ENCODE results near the gene NCOA7.

NCOA7 gene

DNA sequence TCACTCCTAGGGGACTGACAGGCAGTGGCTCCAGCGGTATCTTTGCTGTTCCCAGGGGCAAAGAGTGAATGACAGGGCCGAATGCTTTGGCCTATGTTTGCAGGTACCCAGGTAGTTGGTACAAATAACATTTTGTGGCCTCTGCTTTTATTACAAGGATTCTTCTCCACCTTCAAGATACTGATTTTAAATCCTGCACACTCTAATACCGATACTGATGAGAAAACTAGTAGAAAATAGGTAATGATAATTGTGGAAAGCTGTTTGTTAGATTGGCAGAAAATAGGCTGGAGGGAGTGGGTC lies 166.6 kb downstream of the NCOA7 start:
- Histone ChIP-seq H3K4ac (ENCODE audit: low read length) (no peak overlapping the region), H3K9me3 (replicated peaks in 1 of 2; ENCODE audit: control insufficient read depth in 2 of 2, insufficient read depth in 1 of 2, low read depth in 1 of 2, low read length in 2 of 2) (no peaks in the 10 kb centered on the region), H2AK5ac (ENCODE audit: low read depth, low read length) (no peak overlapping the region), H3K9ac (ENCODE audit: low read depth, low read length, poor library complexity) (peak overlapping the region; percentile 98), H3K27me3 (ENCODE audit: control insufficient read depth in 3 of 3, insufficient read depth in 3 of 3, low read depth in 1 of 3, low read length in 3 of 3) (peaks cover 0 to 3% (median 0%) of the 10 kb centered on the region in 3 experiments), H3K4me1 (ENCODE audit: control insufficient read depth in 2 of 2, insufficient read depth in 1 of 2, low read depth in 1 of 2, low read length in 2 of 2) (peaks cover 0 to 10% of the 10 kb centered on the region in 2 donors), H3K18ac (ENCODE audit: low read length) (no peak overlapping the region), H2BK15ac (ENCODE audit: low read length) (no peak overlapping the region), H3K79me1 (ENCODE audit: low read depth, low read length) (no peaks in the 10 kb centered on the region), H3K36me3 (replicated peaks in 1 of 2; ENCODE audit: control insufficient read depth in 2 of 2, insufficient read depth in 2 of 2, low read length in 2 of 2) (no peaks in the 10 kb centered on the region), H2BK5ac (ENCODE audit: low read length) (no peak overlapping the region), H3K4me2 (ENCODE audit: insufficient read depth, low read length, poor library complexity, severe bottlenecking) (peak overlapping the region; percentile 66), H3K14ac (ENCODE audit: low read length) (no peak overlapping the region), H2AFZ (ENCODE audit: low read length) (peak overlapping the region; percentile 97), H4K91ac (ENCODE audit: low read depth, low read length, poor library complexity) (no peak overlapping the region), H3K4me3 (ENCODE audit: low read length in 2 of 2) (peak overlapping the region; percentile 88 to 89), H3K27ac (replicated peaks; ENCODE audit: low read length) (no peak overlapping the region), H3K23ac (ENCODE audit: low read depth, low read length, poor library complexity) (no peak overlapping the region), H2BK120ac (ENCODE audit: low read depth, low read length) (no peak overlapping the region), H4K8ac (ENCODE audit: low read depth, low read length) (no peak overlapping the region), H2BK12ac (ENCODE audit: low read length) (no peak overlapping the region)
- WGBS, 2 donors (ENCODE audit: extremely low coverage in 2 of 2, insufficient read length in 2 of 2, insufficient replicate concordance in 1 of 2) = no CpG with 5 or more reads among the region's 3 CpGs
- no peak for DNase-seq (ENCODE audit: low spot score)

GRCh38 chr6:125957845-125958244 lies 167.1 kb downstream of the NCOA7 start:
- Histone ChIP-seq H4K8ac (ENCODE audit: low read depth, low read length) (no peak overlapping the region), H2AK5ac (ENCODE audit: low read depth, low read length) (no peak overlapping the region), H3K14ac (ENCODE audit: low read length) (no peak overlapping the region), H2BK12ac (ENCODE audit: low read length) (no peak overlapping the region), H2BK5ac (ENCODE audit: low read length) (no peak overlapping the region), H3K79me1 (ENCODE audit: low read depth, low read length) (no peaks in the 10 kb centered on the region), H3K4me3 (ENCODE audit: low read length in 2 of 2) (peak overlapping the region in 1 of 2 donors; percentile 89), H3K9ac (ENCODE audit: low read depth, low read length, poor library complexity) (no peak overlapping the region), H3K18ac (ENCODE audit: low read length) (no peak overlapping the region), H3K9me3 (replicated peaks in 1 of 2; ENCODE audit: control insufficient read depth in 2 of 2, insufficient read depth in 1 of 2, low read depth in 1 of 2, low read length in 2 of 2) (no peaks in the 10 kb centered on the region), H2BK15ac (ENCODE audit: low read length) (no peak overlapping the region), H3K27ac (replicated peaks; ENCODE audit: low read length) (no peak overlapping the region), H2AFZ (ENCODE audit: low read length) (no peak overlapping the region), H3K4me2 (ENCODE audit: insufficient read depth, low read length, poor library complexity, severe bottlenecking) (no peak overlapping the region), H4K91ac (ENCODE audit: low read depth, low read length, poor library complexity) (no peak overlapping the region), H3K27me3 (ENCODE audit: control insufficient read depth in 3 of 3, insufficient read depth in 3 of 3, low read depth in 1 of 3, low read length in 3 of 3) (peaks cover 0 to 3% (median 0%) of the 10 kb centered on the region in 3 experiments), H3K4me1 (ENCODE audit: control insufficient read depth in 2 of 2, insufficient read depth in 1 of 2, low read depth in 1 of 2, low read length in 2 of 2) (peaks cover 0 to 10% of the 10 kb centered on the region in 2 donors), H3K4ac (ENCODE audit: low read length) (no peak overlapping the region), H3K23ac (ENCODE audit: low read depth, low read length, poor library complexity) (no peak overlapping the region), H2BK120ac (ENCODE audit: low read depth, low read length) (no peak overlapping the region), H3K36me3 (replicated peaks in 1 of 2; ENCODE audit: control insufficient read depth in 2 of 2, insufficient read depth in 2 of 2, low read length in 2 of 2) (no peaks in the 10 kb centered on the region)
- DNase-seq (ENCODE audit: low spot score) = no peak
- WGBS, 2 donors (ENCODE audit: extremely low coverage in 2 of 2, insufficient read length in 2 of 2, insufficient replicate concordance in 1 of 2) = no CpG with 5 or more reads among the region's 4 CpGs

GRCh38 chr6:125959041-125959440 lies 168.3 kb downstream of the NCOA7 start:
- H4K8ac ChIP-seq (ENCODE audit: low read depth, low read length) = no peak overlapping the region
- no peak overlapping the region for H3K4me3 ChIP-seq (ENCODE audit: low read length in 2 of 2)
- H2BK120ac ChIP-seq (ENCODE audit: low read depth, low read length) = no peak overlapping the region

DNA sequence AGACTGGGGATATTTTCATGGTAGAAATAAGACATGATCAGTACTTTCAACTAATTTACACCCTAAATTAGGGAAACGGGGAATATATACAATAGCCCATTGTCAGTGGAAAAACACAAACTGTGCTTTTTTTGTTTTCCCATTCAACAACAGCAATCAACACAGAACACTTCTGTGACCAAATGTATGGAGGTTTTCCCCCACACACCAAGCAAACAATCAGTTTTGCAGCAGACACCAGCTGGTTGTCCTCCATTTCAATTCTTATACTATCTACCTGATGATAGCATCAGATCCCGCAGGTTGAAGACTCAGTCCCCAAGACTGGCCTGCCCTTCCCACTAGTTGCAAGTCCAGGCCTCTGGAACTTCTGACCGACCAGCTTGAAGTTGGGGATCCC lies 170.4 kb downstream of the NCOA7 start:
- WGBS, 2 donors (ENCODE audit: extremely low coverage in 2 of 2, insufficient read length in 2 of 2, insufficient replicate concordance in 1 of 2) = no CpG with 5 or more reads among the region's 3 CpGs
- H3K4me2 ChIP-seq (ENCODE audit: insufficient read depth, low read length, poor library complexity, severe bottlenecking) = no peak overlapping the region

More at GRCh38 chr6:125959041-125959440, 168.3 kb downstream of the NCOA7 start:
- Histone ChIP-seq H3K27ac (replicated peaks; ENCODE audit: low read length) (no peak overlapping the region), H2BK12ac (ENCODE audit: low read length) (no peak overlapping the region), H3K27me3 (ENCODE audit: control insufficient read depth in 3 of 3, insufficient read depth in 3 of 3, low read depth in 1 of 3, low read length in 3 of 3) (no peaks in the 10 kb centered on the region), H2AK5ac (ENCODE audit: low read depth, low read length) (no peak overlapping the region), H3K79me1 (ENCODE audit: low read depth, low read length) (no peaks in the 10 kb centered on the region), H3K4me1 (ENCODE audit: control insufficient read depth in 2 of 2, insufficient read depth in 1 of 2, low read depth in 1 of 2, low read length in 2 of 2) (peaks cover 0 to 10% of the 10 kb centered on the region in 2 donors), H2BK15ac (ENCODE audit: low read length) (no peak overlapping the region), H3K4ac (ENCODE audit: low read length) (no peak overlapping the region), H3K9ac (ENCODE audit: low read depth, low read length, poor library complexity) (no peak overlapping the region), H3K18ac (ENCODE audit: low read length) (no peak overlapping the region), H3K23ac (ENCODE audit: low read depth, low read length, poor library complexity) (no peak overlapping the region), H4K91ac (ENCODE audit: low read depth, low read length, poor library complexity) (no peak overlapping the region), H3K4me2 (ENCODE audit: insufficient read depth, low read length, poor library complexity, severe bottlenecking) (no peak overlapping the region), H3K9me3 (replicated peaks in 1 of 2; ENCODE audit: control insufficient read depth in 2 of 2, insufficient read depth in 1 of 2, low read depth in 1 of 2, low read length in 2 of 2) (no peaks in the 10 kb centered on the region), H2AFZ (ENCODE audit: low read length) (no peak overlapping the region), H2BK5ac (ENCODE audit: low read length) (no peak overlapping the region), H3K14ac (ENCODE audit: low read length) (no peak overlapping the region), H3K36me3 (replicated peaks in 1 of 2; ENCODE audit: control insufficient read depth in 2 of 2, insufficient read depth in 2 of 2, low read length in 2 of 2) (no peaks in the 10 kb centered on the region)
- DNase-seq (ENCODE audit: low spot score) = no peak
- WGBS, 2 donors (ENCODE audit: extremely low coverage in 2 of 2, insufficient read length in 2 of 2, insufficient replicate concordance in 1 of 2) = no CpG with 5 or more reads among the region's 4 CpGs

More for the DNA sequence above, 170.4 kb downstream of the NCOA7 start:
- Histone ChIP-seq H3K27me3 (ENCODE audit: control insufficient read depth in 3 of 3, insufficient read depth in 3 of 3, low read depth in 1 of 3, low read length in 3 of 3) (no peaks in the 10 kb centered on the region), H2BK120ac (ENCODE audit: low read depth, low read length) (no peak overlapping the region), H4K8ac (ENCODE audit: low read depth, low read length) (no peak overlapping the region), H3K23ac (ENCODE audit: low read depth, low read length, poor library complexity) (no peak overlapping the region), H2BK5ac (ENCODE audit: low read length) (no peak overlapping the region), H3K9ac (ENCODE audit: low read depth, low read length, poor library complexity) (no peak overlapping the region), H3K4me3 (ENCODE audit: low read length in 2 of 2) (no peak overlapping the region), H3K27ac (replicated peaks; ENCODE audit: low read length) (no peak overlapping the region), H3K79me1 (ENCODE audit: low read depth, low read length) (no peaks in the 10 kb centered on the region), H2AFZ (ENCODE audit: low read length) (no peak overlapping the region), H3K9me3 (replicated peaks in 1 of 2; ENCODE audit: control insufficient read depth in 2 of 2, insufficient read depth in 1 of 2, low read depth in 1 of 2, low read length in 2 of 2) (no peaks in the 10 kb centered on the region), H3K4ac (ENCODE audit: low read length) (no peak overlapping the region), H2AK5ac (ENCODE audit: low read depth, low read length) (no peak overlapping the region), H3K36me3 (replicated peaks in 1 of 2; ENCODE audit: control insufficient read depth in 2 of 2, insufficient read depth in 2 of 2, low read length in 2 of 2) (no peaks in the 10 kb centered on the region), H2BK15ac (ENCODE audit: low read length) (no peak overlapping the region), H3K4me1 (ENCODE audit: control insufficient read depth in 2 of 2, insufficient read depth in 1 of 2, low read depth in 1 of 2, low read length in 2 of 2) (peaks cover 0 to 8% of the 10 kb centered on the region in 2 donors), H3K18ac (ENCODE audit: low read length) (no peak overlapping the region), H2BK12ac (ENCODE audit: low read length) (no peak overlapping the region), H3K14ac (ENCODE audit: low read length) (no peak overlapping the region), H4K91ac (ENCODE audit: low read depth, low read length, poor library complexity) (no peak overlapping the region)
- no peak for DNase-seq (ENCODE audit: low spot score)
